SKM-1 treated with dmso at 0.1 percent for 144 hours (cell line): Measurements from ENCODE around the gene KLC1.

Experiments used
- DNase-seq: peaks from one replicate; lab custom pipeline; 2025; ENCODE audit not compliant: unreplicated experiment; lab: John Stamatoyannopoulos, UW

Gene KLC1

GRCh38 chr14:103657471-103657870 is 28.5 kb downstream of the KLC1 start:
- DNase-seq: no peak

GRCh38 chr14:103659631-103660030 is 30.6 kb downstream of the KLC1 start:
- DNase-seq: no peak

- DNase-seq: no peak
Observed at GRCh38 chr14:103662029-103662428, 33.0 kb downstream of the KLC1 start.

DNA sequence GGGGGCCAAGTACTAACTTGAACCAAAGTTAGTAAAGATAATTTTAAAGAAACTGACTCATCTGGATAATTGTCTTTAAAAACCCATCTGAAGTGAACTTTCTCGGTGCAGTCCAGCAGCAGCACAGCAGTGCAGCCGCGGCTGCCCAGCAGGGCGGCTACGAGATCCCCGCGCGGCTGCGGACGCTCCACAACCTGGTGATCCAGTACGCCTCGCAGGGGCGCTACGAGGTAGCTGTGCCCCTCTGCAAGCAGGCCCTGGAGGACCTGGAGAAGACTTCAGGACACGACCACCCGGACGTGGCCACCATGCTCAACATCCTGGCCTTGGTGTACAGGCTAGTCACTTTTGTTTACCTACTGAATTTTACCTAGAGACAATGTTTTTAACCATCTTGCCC is 33.6 kb downstream of the KLC1 start:
- DNase-seq: no peak

- DNase-seq: no peak
Observed at GRCh38 chr14:103663506-103663905, 34.5 kb downstream of the KLC1 start.

DNA sequence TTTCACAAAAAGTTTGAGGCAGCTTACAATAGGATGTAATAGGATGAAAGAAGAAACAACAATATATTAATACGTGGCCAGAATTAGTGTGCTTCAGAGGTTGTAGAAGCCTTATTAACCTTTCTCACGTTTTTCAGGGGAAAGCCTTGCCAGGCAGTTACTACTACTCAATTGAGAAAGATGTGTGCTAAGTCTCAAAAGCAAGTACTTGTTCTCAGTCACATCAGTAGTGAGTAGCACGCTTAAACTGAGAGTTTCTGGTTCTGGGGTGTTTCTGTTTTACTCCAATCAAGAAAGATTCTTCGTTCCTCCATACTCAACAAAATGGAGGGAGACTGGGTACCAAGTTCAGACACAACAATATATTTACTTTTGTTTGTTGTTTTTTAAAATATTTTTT is 38.7 kb downstream of the KLC1 start:
- DNase-seq: no peak

DNA sequence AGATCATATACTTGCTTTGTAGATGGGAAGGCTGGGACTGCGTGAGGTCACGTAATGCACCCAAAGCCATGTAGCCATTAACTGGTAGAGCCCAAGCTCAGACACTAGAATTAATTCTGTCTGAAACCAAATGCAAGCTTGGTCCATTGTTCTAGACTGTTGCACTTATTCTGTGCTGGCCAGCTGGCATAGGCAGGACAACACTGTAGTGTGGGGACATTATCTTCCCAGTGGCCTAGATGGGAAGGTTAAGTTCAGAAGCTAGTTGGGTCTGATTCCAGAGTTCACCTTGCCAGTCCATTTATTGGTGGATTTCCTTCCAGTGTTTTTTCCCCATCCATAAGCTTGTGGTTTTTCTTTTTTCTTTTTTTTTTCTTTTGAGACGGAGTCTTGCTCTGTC is 39.1 kb downstream of the KLC1 start:
- DNase-seq: no peak

DNA sequence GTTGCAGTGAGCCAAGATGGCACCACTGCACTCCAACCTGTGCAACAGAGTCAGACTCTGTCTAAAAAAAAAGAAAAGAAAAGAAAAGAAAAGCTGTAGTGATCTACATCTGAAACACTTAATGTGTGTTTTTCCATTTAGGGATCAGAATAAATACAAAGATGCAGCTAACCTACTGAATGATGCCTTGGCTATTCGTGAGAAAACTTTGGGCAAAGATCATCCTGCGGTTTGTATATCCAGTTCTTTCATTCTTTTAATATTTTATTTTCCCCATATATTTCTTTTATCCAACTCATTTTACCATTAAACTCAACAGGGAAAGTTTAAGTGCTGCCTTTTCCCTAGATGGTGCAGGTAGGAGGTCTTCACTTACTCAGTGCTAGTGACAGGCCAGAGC is 40.4 kb downstream of the KLC1 start:
- DNase-seq: no peak

DNA sequence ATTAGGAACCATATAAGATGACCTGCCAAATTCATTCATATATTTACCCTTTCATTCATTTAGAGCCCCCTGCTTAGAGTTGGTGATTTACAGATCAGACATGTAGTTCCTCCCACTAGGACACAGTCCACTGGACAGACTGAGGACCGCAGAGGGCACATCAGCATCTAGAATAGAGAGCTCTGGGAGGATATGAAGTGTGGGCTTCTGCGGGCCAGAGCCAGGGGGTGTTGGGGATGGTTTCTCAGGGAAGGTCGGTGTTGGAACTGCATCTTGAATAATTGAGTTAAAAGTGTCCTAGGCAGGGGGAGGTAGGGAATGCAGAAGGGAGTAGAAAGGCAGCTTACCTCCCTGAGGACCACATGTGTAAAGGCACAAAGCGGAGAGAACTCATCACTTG is 42.9 kb downstream of the KLC1 start:
- DNase-seq: no peak

DNA sequence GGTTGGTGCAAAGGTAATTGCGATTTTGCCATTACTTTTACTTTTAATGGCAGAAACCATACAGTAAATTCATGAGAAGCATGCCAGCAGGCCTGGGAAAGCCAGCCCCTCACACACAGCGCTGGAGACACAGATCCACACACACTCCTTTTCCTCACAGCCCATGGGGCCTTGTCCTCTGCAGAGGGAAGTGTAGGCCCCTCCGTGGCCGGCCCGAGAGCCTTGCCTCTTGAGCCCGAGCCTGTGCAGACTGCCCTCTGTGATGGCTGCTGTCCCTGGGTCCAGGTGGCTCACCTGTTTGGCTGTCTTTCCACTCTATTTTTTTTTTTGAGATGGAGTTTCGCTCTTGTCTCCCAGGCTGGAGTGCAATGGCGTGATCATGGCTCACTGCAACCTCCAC is 46.9 kb downstream of the KLC1 start:
- no peak for DNase-seq

DNA sequence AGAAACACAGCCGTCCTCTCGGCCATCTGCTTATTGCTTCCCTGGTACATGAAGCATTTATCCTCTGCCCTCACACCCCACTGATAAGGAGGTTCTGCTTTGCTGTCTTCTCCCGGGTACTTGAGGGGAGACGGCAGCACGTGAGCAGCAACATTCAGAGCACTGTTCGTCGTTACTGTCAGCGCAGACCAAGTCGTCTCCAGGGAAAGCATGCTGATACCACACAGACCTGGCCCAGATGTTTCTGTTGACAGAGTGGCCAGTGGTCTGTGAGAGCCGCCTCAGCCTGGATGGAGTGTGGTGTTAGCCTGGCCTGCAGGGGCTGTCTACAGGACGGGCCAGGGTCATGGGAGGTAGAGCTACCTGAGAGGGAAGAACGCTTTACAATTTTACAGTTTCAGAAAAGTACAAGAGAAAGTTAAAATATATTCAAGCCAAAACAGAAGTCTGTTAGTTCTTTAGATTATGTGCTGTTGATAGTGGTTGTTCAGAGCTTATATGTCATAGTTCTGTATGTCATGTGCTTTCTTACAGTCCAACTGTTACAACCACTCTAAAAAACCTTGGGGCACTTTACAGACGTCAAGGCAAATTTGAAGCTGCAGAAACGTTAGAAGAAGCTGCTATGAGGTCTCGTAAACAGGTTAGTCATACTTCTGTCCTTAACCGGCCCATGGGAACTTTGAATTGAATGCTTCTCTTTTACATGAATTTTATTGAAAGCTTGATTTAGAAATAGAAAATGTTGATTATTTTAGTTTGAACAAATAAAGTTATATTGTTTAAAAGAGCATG is 48.1 kb downstream of the KLC1 start:
- DNase-seq: no peak

GRCh38 chr14:103679351-103679750 is 50.3 kb downstream of the KLC1 start:
- DNase-seq: no peak

DNA sequence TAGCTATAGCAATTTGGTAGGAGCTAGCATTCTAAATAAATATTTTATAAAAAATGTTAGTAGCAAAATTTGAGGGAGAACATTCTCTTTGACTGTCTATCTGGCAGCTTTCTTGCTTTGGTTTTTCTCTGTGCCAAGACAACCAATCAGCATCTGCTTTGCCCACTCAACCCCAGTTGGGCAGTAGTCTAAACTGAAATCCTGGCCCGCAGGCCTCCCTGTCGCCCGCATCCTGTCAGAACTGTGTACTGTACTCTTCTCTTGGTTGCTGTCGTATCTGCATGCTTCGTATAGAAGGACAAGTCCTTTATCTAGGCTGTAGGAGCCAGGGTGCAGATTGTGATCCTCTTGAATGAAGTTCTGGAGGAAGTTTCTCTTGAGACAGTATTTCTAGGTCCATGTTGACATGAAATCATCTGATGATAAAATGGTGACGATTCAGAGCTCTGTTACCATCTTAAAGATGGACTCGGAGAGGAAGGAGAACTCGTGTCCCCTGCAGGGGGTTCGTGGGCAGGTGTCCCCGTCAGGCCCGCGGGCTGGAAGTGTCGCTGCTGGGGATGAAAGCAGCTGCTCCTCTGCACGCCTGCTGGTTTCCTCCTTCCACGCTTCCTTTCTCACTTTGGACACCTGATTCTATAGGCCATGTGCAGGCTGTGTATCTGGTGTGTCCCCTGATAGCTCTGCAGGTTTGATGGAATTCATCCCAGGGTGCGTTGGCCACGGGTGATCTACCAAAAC is 51.6 kb downstream of the KLC1 start:
- no peak for DNase-seq

- DNase-seq: no peak
Observed at GRCh38 chr14:103683139-103683538, 54.1 kb downstream of the KLC1 start.

DNA sequence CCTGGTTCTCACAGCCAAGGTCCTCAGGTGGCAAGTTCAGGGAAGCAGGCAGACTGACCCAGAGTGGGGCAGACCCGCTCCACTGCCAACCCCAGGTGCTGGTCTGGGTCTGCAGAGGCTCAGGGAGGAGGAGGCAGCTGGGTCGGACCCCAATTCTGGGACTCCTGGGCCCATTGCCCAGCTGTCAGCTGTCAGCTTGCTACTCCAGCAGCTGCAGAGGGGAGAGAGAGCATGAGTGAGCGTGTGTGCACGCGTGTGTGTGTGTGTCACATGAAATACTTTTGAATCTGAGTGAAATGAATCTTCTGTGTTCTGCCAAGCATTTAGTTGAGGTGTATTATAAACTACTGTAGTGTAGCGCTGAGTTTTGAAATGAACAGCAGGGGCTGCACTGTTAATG is 55.5 kb downstream of the KLC1 start:
- DNase-seq: no peak

DNA sequence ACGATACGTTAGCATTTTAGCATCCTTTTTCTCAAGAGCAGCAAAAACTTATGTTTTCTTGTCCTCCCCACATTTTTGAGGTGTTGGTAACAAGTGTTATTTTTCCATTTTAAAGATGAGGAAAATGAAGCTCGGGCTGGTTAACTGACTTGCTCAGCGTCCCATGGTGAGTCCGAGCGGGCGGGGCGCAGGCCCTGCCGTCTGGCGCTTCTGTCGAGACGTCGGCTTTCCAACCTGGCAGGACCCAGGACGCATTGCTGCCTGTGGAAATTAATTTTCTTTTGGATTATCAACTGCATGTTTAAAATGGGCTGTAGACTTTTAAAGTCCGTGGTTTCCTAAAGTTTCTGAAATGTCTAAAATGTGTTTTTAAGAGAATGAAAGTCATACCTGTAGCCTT is 55.9 kb downstream of the KLC1 start:
- no peak for DNase-seq

- DNase-seq: no peak
Observed at GRCh38 chr14:103685276-103686211, 56.5 kb downstream of the KLC1 start.

GRCh38 chr14:103686831-103687485 is 57.9 kb downstream of the KLC1 start:
- no peak for DNase-seq

DNA sequence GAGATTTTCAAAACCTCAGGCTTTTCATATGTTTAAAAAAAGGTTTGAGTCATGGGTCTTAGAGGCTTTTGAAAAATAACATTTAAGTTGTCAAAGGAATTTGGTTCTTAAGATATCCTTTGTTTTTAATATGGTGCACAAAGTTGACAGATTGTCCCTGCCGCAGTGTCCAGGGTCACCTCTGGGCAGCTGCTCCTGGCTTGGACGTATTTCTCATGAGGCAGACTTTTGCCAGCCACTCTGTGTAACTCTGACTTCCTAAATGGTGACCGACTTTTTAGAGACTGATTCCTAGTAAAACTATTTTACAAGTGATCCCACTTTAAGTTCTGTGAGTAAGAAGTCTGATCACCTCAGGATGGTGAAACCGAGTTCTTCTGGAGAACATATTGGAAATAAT is 58.7 kb downstream of the KLC1 start:
- no peak for DNase-seq

DNA sequence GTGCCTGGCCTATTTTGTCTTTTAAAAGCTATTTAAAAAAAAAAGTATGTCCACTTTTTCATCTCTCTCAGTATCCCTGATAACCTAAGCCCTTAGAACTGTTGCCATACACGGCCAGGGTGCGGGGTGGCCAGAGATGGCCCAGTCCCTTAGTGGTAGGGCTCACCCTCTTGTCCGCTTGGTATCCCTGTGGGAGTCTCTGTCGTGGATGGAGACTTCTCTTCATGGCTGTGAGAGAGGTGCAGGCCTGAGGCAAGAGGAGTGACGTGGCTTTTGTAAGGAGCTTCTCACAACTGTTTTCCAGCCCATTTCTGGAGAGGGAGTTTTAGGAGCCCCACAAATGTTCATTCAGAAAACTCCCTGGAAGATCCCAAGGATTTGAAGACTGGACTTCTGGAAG is 59.4 kb downstream of the KLC1 start:
- DNase-seq: no peak
